Frontal cortex (tissue), 4 donors: ENCODE measurements around the gene LRRK1. TPM values are rescaled to one million over a fixed set of nuclear protein-coding genes. Genes with fewer than 3 reads are reported as not detected.
"Not testable (repeated sequence)": the region's sequence is repeated elsewhere in the genome, so short reads cannot be mapped to it uniquely, and the experiment has no call there.

Source experiments
- DNase-seq, 2 donors: peaks; one replicate each; pipeline ENCODE4 v3.0.0; 2012; ENCODE audit warnings: low spot score in 2 of 2
- FAIRE-seq: peaks from 2 replicates; lab custom pipeline; 2012; peaks lifted over from hg19 to GRCh38; lab: Jason Lieb, UNC
- total RNA-seq: library from RNA; depleted of rRNA; stranded (reverse); fragments of >200 nt; gene quantifications from one replicate; pipeline ENCODE4 v1.2.3, GENCODE V29; 2014
- donor health status: control.
- donor health status: control.
- donor health status: control.

Gene LRRK1
- total RNA-seq, 1 donor from 2014 or later: 0.82 TPM

- DNase-seq (no peak), FAIRE-seq (no peak)
These were observed 143.5 kb downstream of the LRRK1 start for GRCh38 chr15:101062471-101063171.

- no peak for DNase-seq
These were observed 144.1 kb downstream of the LRRK1 start for GRCh38 chr15:101063212-101063611.

GRCh38 chr15:101063891-101064794 is 145.0 kb downstream of the LRRK1 start:
- no peak for DNase-seq
- no peak for FAIRE-seq

More at GRCh38 chr15:101063212-101063611, 144.1 kb downstream of the LRRK1 start:
- FAIRE-seq: no peak

GRCh38 chr15:101064795-101065569 is 145.8 kb downstream of the LRRK1 start:
- FAIRE-seq: no peak
- no peak for DNase-seq

DNA sequence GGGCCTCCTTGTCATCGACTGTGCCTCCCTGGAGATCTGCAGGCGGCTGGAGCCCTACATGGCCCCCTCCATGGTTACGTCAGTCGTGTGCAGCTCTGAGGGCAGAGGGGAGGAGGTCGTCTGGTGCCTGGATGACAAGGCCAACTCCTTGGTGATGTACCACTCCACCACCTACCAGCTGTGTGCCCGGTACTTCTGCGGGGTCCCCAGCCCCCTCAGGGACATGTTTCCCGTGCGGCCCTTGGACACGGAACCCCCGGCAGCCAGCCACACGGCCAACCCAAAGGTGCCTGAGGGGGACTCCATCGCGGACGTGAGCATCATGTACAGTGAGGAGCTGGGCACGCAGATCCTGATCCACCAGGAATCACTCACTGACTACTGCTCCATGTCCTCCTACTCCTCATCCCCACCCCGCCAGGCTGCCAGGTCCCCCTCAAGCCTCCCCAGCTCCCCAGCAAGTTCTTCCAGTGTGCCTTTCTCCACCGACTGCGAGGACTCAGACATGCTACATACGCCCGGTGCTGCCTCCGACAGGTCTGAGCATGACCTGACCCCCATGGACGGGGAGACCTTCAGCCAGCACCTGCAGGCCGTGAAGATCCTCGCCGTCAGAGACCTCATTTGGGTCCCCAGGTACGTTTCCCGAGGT is 146.5 kb downstream of the LRRK1 start:
- FAIRE-seq (no peak), DNase-seq (no peak)

- no peak for FAIRE-seq
- no peak for DNase-seq
These were observed 147.6 kb downstream of the LRRK1 start for GRCh38 chr15:101066501-101067408.

DNA sequence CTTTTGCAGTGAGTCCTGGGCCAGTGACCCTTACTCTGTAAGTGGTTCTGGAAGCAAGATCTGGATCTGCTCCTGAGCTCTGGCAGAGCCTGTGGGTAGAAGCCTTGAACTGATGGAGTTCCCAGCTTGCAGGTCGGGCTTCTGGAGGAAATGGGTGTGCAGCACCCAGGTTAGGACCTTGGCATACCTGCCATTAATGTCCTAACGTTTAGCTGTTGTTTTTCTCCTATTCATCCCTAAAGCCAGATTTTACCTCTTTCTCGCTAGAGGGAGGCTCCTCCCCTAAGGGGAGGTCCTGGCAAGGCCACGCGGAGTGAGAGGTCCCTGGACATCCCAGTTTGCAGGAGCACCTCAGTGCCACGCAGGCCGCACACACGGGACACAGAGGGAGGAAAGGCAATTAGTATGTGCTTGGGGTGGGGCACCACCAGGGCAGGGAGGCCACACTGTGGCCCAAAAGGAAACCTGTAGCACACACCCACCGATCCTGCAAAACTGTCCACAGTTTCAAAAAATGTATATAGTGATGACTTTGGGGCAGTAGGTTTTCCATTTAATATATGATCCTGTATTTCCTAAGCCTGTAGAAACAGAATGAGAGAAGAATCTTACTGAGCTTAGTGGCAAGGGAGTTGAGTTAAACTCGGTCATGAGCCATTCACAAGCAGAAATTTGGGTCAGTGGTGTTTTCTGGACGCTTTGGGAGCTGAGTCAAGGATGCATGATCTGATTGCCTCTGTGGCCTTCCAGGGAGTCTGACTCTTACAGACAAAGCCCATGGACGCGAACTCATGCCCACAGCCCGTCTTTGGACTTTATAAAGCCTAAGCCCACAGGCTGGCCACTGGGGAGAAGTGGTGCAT is 148.7 kb downstream of the LRRK1 start:
- FAIRE-seq (no peak), DNase-seq (no peak)

GRCh38 chr15:101068523-101068960 is 149.4 kb downstream of the LRRK1 start:
- FAIRE-seq: no peak
- no peak for DNase-seq

DNA sequence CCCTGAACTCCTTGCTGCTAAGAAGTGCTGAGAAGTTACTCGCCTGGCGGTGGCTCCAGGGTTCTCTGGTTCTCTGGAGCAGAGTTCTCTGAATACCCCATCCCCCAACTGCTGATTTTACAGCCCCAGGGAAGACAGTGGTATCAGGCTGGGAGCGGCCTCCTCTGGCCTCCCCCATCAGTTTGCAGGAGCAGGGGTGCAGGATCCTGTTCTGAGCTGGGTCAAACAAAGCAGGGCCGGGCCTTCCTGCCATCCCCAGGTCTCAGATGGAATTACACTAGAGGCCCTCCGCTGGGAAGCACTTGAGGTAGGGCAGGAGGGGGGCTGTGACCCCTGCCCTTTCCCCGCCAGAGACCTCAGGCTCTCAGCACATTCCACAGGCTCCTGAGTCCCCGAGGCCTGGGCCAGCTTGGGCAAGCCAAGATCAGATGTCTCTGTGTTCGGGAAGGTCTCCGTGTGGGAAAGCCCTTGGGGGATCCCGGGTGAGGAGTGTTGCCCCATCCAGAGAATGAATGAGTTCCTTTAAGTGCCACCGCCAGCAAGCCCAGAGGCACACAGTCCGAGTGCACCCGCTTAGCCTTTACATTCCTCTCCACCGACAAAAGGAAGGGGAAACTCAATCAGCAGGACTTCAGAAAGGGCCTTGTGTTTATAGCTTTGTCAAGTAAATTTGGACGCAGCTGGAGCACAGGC is 149.9 kb downstream of the LRRK1 start:
- FAIRE-seq: no peak
- no peak for DNase-seq

DNA sequence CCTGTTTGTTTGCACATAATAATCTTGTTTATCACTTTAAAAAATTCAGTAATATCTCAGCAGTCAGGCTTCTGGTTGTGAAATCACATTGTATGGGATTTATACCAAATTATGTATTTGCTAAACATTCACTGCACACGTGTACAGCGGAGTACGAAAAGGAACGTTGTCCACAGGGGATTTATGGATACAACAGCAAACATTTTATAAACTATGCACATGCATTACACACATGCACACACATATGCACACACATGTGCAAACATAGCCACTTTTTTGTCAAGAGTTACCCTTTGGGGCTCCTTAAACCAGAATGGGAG is 150.5 kb downstream of the LRRK1 start:
- no peak for FAIRE-seq
- DNase-seq: no peak

DNA sequence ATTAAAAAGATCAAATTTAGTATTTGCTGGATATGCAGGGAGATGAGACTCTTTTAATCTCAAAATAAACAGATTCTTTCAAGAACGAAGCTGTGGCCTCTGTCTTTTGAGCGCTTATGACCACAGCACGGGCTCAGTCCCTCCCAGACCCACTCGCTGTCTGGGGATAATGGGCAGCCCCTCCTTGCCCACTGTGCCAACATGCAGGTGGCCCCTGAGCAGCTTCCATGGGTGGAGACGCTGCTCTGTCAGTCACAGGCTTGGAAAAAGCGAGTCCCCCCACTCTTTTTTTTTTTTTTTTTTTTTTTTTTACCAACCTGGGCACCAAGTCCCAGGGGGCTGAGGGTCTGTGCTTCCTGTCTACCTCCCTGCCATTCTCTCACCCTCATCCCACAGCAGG is 150.9 kb downstream of the LRRK1 start:
- DNase-seq (no peak), FAIRE-seq (no peak)

DNA sequence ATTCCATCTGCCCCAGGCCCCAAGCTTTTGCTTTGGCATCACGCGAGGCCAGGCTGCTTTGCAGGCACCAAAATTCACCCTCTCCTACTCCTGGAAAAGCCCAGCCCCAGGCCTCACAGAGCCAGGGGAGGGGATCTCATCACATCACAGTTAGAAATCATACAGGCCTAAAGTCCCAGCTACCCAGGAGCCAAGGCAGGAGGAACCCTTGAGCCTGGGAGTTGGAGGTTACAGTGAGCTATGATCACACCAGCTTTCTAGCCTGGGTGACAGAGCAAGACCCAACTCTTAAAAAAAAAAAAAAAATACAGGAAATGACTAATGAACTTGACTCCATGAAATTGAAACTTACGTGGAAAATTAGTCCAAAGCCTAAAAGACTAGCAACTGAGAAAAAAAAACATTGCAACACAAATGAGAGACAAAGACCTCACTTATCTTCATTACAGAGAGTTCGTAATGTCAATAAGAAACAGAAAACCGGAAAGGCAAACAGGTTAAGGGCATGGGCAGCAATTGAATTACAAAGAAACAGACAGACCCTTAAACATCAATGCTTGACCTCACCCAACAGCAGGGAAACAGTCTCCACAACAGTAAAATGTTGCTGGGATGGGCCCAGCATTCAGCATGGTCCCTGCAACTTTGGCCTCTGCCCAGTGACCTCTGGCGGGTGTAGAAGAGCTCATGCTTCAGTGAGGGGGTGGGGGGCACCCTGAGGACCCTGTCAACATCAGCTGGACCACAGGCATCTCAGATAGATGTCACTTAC is 151.5 kb downstream of the LRRK1 start:
- no peak for DNase-seq
- FAIRE-seq: no peak

DNA sequence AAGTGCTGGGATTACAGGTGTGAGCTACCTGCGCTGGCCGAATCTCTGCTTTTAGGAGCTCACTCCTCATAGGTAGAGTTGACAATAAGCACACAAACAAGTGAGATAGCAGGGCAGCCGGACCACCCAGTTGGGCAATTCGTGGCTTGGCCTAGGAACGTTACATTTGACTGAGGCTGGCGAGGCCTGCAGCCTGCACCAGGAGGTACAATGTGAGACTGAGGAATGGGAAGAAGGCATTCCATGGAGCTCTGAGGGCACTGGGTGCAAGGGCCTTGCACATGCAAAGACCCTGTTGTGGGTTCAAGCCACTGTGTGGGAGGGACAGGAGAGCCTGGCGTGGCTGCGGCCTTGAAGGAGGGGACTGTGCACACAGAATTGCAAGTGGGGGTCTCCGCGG is 152.5 kb downstream of the LRRK1 start:
- no peak for FAIRE-seq
- no peak for DNase-seq

DNA sequence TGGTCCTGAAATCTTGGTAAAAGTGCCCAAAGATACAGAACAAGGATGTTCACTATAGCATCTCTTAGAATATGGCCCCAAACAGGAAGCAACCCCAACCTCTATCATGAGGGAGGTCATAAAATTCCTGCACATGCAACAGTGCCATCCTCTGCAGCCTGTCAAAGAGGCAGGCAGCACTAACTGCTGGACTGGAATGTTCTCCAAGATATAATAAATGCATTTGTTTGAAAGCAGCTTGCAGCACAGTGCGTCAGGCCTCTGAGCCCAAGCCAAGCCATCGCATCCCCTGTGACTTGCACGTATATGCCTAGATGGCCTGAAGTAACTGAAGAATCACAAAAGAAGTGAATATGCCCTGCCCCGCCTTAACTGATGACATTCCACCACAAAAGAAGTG is 153.1 kb downstream of the LRRK1 start:
- DNase-seq, FAIRE-seq: not testable (repeated sequence)

DNA sequence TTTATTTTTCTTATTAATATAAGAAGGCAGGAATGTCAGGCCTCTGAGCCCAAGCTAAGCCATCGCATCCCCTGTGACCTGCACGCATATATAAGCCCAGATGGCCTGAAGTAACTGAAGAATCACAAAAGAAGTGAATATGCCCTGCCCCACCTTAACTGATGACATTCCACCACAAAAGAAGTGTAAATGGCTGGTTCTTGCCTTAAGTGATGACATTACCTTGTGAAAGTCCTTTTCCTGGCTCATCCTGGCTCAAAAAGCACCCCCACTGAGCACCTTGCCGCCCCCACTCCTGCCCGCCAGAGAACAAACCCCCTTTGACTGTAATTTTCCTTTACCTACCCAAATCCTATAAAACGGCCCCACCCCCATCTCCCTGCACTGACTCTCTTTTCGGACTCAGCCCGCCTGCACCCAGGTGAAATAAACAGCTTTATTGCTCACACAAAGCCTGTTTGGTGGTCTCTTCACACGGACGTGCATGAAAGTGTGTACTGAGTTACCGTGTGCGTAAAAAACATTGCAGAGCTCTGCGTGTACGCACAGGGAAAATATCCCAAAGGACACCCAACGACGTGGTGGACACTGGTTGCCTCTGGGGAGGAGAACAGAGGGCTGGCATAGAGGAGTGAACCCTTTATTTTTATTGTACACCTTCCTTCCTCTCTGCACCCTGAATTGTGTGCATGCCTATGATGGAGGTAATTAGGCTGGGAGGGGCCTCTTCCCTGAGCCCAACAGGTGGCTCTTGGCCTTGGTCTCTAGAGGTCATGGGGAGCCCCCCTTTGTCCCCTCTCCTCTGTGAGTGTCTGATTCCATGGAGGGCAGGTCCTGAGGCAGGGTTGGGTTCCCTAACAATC is 158.9 kb downstream of the LRRK1 start:
- not testable (repeated sequence) for FAIRE-seq, DNase-seq
